Spinal cord (tissue), 10 donors: ENCODE data around the gene SNRPF. TPM values are rescaled to one million over a fixed set of nuclear protein-coding genes. Genes with fewer than 3 reads are reported as not detected.
A peak's percentile ranks its signal among the peaks of the same experiment; 100 is the strongest.

Experiments used
- DNase-seq, 6 donors: peaks; one replicate each; pipeline versions ENCODE4 v3.0.0 to v3.0.0-alpha.2; 2013 to 2015; ENCODE audit warnings: low spot score in 6 of 6, low read depth in 4 of 6
- H3K27ac ChIP-seq: one replicate; pipeline ENCODE4 v1.5.1; 2013; ENCODE audit warnings: low read depth, low read length, control low read depth
- H3K27me3 ChIP-seq: one replicate; pipeline ENCODE4 v1.6.1; 2013; ENCODE audit warnings: low read length; ENCODE audit not compliant: control insufficient read depth, insufficient read depth
- H3K36me3 ChIP-seq: one replicate; pipeline ENCODE4 v1.6.1; 2013; ENCODE audit warnings: low read length; ENCODE audit not compliant: control insufficient read depth, insufficient read depth
- H3K4me1 ChIP-seq: one replicate; pipeline ENCODE4 v1.6.1; 2013; ENCODE audit warnings: low read length; ENCODE audit not compliant: control insufficient read depth, insufficient read depth
- H3K4me3 ChIP-seq: one replicate; pipeline ENCODE4 v1.5.1; 2013; ENCODE audit warnings: low read depth, low read length, control low read depth
- H3K9me3 ChIP-seq: one replicate; pipeline ENCODE4 v1.6.1; 2013; ENCODE audit warnings: low read length; ENCODE audit not compliant: control insufficient read depth, insufficient read depth
- WGBS: methylation state at CpG from one replicate; pipeline ENCODE4 v1.1.5; 2013; ENCODE audit warnings: missing lambda C conversion rate; ENCODE audit not compliant: insufficient coverage; 5-methylcytosine and 5-hydroxymethylcytosine counted together
- polyA plus RNA-seq, 2 donors: library from polyadenylated mRNA; unstranded; fragments of 120-200 nt; gene quantifications; one replicate each; pipeline ENCODE4 v1.2.1, GENCODE V29; 2013; ENCODE audit not compliant: insufficient read length in 2 of 2
- total RNA-seq, 2 donors: library from RNA; depleted of rRNA in 1 of 2; stranded (reverse); fragments of 120-200 nt in 1 of 2; fragments of >200 nt in 1 of 2; gene quantifications; one replicate each; pipeline versions ENCODE4 v1.2.3 to v1.2.4, GENCODE V29; 2013 to 2014
- donor health status: healthy.

Gene SNRPF
- total and polyA plus RNA-seq, 4 donors, result 16.3 to 63.7 (median 36.8) TPM

DNA sequence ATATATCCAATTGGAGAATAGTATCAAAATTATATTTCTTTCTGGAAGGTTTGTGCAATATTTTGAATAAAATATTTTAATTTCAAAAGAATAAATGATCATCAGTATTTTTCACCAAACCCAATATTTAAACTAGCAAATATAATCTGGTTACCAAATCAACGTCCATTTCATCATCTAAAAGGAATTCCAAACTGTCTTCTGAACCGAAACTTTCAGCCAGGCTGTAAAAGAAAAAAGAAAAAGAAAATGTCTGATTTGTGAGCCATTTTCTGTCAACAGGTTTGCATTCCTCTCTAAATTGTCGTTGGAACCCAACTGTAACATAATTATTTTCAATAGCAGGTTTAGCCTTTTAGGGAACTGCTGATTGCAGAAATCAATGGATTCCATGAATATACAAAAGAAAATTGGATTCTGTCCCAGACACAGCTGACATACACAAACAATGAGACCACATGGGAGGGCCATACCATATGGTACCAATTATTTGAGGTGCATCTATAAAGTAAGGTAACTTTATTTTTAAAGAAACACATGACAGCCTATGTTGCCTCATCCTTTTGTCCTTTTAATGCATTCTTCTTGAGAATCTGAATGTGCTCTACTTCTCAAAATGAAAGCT is 22.7 kb downstream of the SNRPF start:
- no peaks in the 10 kb centered on the region for H3K4me1 ChIP-seq
- no peaks in the 10 kb centered on the region for H3K9me3 ChIP-seq
- no peak overlapping the region for H3K27ac ChIP-seq
- H3K36me3 ChIP-seq, result no peaks in the 10 kb centered on the region
- no peak overlapping the region for H3K4me3 ChIP-seq
- no CpG with 5 or more reads among the region's 3 CpGs for WGBS
- DNase-seq, result peak in 2 of 6 donors; percentile 16 to 40
- H3K27me3 ChIP-seq, result no peaks in the 10 kb centered on the region

DNA sequence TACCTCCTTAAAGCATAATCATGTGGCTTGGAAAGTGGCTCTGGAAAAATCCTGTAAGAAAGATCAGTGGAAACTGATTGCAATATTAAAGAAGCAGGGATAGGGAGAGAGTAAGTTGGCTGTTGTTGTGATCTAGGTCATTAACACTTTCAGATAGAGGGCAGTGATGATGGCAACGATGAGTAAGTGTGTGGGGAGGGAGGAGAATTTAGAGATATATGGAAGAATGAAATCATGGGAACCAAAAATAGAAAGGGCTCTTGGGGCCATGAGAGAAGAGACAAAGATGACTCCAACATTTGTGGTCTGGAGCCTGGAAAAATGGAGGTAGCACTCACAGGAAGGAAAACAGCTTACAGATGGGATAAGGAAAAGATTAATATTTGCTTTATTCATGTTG is 23.3 kb downstream of the SNRPF start:
- H3K4me1 ChIP-seq, result no peaks in the 10 kb centered on the region
- H3K36me3 ChIP-seq, result no peaks in the 10 kb centered on the region
- DNase-seq, result no peak
- H3K9me3 ChIP-seq, result no peaks in the 10 kb centered on the region
- 50% methylated on average over 1 of the region's 1 CpG for WGBS
- H3K27ac ChIP-seq, result no peak overlapping the region
- H3K4me3 ChIP-seq, result no peak overlapping the region
- H3K27me3 ChIP-seq, result no peaks in the 10 kb centered on the region

DNA sequence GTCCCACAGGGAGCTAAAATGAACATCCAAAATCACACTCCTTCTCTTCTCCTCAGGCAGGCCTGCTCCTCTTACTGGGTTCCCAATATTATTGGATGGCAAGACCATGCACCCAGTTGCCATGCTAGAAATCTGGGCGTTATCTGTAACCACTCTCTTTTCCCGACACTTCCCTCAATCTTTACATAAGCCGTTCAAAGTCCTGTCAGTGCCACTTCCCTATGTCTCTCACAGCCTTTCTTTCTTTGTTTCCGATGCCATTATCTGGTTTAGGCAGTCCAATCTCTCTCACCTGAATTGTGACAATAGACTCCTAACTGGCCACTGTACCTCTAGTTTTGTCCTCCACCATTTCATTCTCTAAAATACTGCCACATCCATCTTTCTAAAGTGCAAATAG is 24.1 kb downstream of the SNRPF start:
- no peak overlapping the region for H3K27ac ChIP-seq
- no peak overlapping the region for H3K4me3 ChIP-seq
- H3K9me3 ChIP-seq, result no peaks in the 10 kb centered on the region
- WGBS, result 97% methylated on average over 4 of the region's 4 CpGs
- no peaks in the 10 kb centered on the region for H3K27me3 ChIP-seq
- H3K36me3 ChIP-seq, result no peaks in the 10 kb centered on the region
- H3K4me1 ChIP-seq, result no peaks in the 10 kb centered on the region
- no peak for DNase-seq

GRCh38 chr12:95884998-95885397 is 26.2 kb downstream of the SNRPF start:
- Histone ChIP-seq H3K36me3 (no peaks in the 10 kb centered on the region), H3K4me3 (no peak overlapping the region), H3K27me3 (no peaks in the 10 kb centered on the region), H3K4me1 (no peaks in the 10 kb centered on the region), H3K9me3 (no peaks in the 10 kb centered on the region), H3K27ac (no peak overlapping the region)
- 42% methylated on average over 2 of the region's 3 CpGs for WGBS
- no peak for DNase-seq

- WGBS, result 88% methylated on average over 4 of the region's 5 CpGs
- DNase-seq, result no peak
- H3K36me3 ChIP-seq, result no peaks in the 10 kb centered on the region
- H3K4me3 ChIP-seq, result no peak overlapping the region
- no peaks in the 10 kb centered on the region for H3K27me3 ChIP-seq
- no peaks in the 10 kb centered on the region for H3K4me1 ChIP-seq
- no peaks in the 10 kb centered on the region for H3K9me3 ChIP-seq
- H3K27ac ChIP-seq, result no peak overlapping the region
Observed at GRCh38 chr12:95887311-95887710, 28.6 kb downstream of the SNRPF start.

GRCh38 chr12:95890958-95891357 is 32.2 kb downstream of the SNRPF start:
- no CpG with 5 or more reads among the region's 3 CpGs for WGBS
- no peak overlapping the region for H3K4me3 ChIP-seq
- H3K9me3 ChIP-seq, result no peaks in the 10 kb centered on the region
- no peaks in the 10 kb centered on the region for H3K36me3 ChIP-seq
- H3K27ac ChIP-seq, result no peak overlapping the region
- no peaks in the 10 kb centered on the region for H3K4me1 ChIP-seq
- H3K27me3 ChIP-seq, result no peaks in the 10 kb centered on the region
- no peak for DNase-seq

DNA sequence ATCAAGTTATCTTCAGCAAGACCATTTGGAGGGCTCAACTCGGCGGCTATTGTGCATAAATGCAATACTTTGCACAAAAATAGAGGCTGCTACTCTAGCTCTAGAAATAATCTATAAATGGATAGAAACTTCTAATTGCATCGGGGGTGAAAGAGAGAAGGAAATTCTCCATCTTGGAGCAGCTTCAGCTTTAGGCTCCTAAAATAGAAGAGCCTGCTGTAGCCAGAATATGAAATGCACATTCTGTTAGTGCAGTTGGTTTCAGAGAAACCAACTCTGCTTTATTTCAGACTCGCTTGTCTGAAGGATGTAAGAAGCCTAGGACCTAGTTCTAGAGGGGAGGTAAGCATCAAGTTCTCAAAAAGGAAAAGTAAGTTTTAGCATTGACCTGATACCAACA is 38.1 kb downstream of the SNRPF start:
- no peaks in the 10 kb centered on the region for H3K4me1 ChIP-seq
- H3K27me3 ChIP-seq, result no peaks in the 10 kb centered on the region
- DNase-seq, result peak in 1 of 6 donors; percentile 82
- H3K27ac ChIP-seq, result no peak overlapping the region
- no peaks in the 10 kb centered on the region for H3K36me3 ChIP-seq
- no peaks in the 10 kb centered on the region for H3K9me3 ChIP-seq
- no peak overlapping the region for H3K4me3 ChIP-seq
- no CpG with 5 or more reads among the region's 4 CpGs for WGBS

DNA sequence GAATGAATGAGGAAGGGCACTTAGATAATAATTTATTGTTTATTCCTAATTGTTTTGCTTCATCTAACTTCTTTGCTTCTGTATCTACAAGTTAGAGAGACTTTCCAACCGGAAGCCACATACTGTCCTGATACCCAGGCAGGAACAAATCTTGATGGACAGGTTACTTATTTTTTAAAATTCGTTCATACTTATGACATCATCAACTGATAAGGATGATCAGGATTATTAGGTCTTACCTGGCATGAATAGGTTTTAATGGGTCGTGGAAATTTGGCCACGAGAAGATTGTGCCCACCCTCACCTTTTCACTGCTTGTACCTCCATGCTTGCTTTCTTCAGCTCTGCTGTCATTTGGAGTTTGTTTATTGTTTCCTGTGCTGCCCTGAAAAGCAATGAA is 39.3 kb downstream of the SNRPF start:
- Histone ChIP-seq H3K27me3 (no peaks in the 10 kb centered on the region), H3K4me3 (no peak overlapping the region), H3K9me3 (no peaks in the 10 kb centered on the region), H3K36me3 (no peaks in the 10 kb centered on the region), H3K4me1 (no peaks in the 10 kb centered on the region), H3K27ac (no peak overlapping the region)
- WGBS, result no CpG with 5 or more reads among the region's 4 CpGs
- DNase-seq, result no peak

- H3K9me3 ChIP-seq, result no peaks in the 10 kb centered on the region
- no peaks in the 10 kb centered on the region for H3K36me3 ChIP-seq
- peak in 1 of 6 donors; percentile 73 for DNase-seq
- no peak overlapping the region for H3K4me3 ChIP-seq
- H3K27me3 ChIP-seq, result no peaks in the 10 kb centered on the region
- H3K27ac ChIP-seq, result no peak overlapping the region
- H3K4me1 ChIP-seq, result no peaks in the 10 kb centered on the region
Observed at GRCh38 chr12:95908573-95908972, 49.8 kb downstream of the SNRPF start.

GRCh38 chr12:95909871-95910270 is 51.1 kb downstream of the SNRPF start:
- Histone ChIP-seq H3K36me3 (no peaks in the 10 kb centered on the region), H3K27me3 (no peaks in the 10 kb centered on the region), H3K27ac (no peak overlapping the region), H3K4me3 (no peak overlapping the region), H3K4me1 (no peaks in the 10 kb centered on the region), H3K9me3 (no peaks in the 10 kb centered on the region)
- DNase-seq, result no peak
- WGBS, result 100% methylated on average over 1 of the region's 3 CpGs
